PFSK-1 (cell line): ENCODE data around the gene RBFOX1.

ENCODE experiments used
- FOXP2 ChIP-seq: optimal IDR thresholded peaks from 2 replicates; pipeline ENCODE3; 2011; ENCODE audit warnings: borderline replicate concordance, control low read depth, inconsistent platforms; ENCODE audit not compliant: insufficient read depth; ENCODE audit errors: extremely low read length, extremely low read depth
- POLR2AphosphoS5 ChIP-seq: IDR thresholded peaks from 2 replicates; pipeline ENCODE4 v1.6.1; 2012; ENCODE audit warnings: low read depth, mild to moderate bottlenecking, control low read depth, low read length, moderate library complexity
- REST ChIP-seq, 2 experiments: IDR thresholded peaks; 2 replicates each; pipeline versions ENCODE4 v1.6.1 to v1.8.0; 2011 to 2012; ENCODE audit warnings: low read depth in 2 of 2, low read length in 2 of 2, control low read depth in 1 of 2, inconsistent platforms in 1 of 2, mild to moderate bottlenecking in 1 of 2, moderate library complexity in 1 of 2; ENCODE audit not compliant: insufficient read depth in 1 of 2
- SIN3A ChIP-seq: IDR thresholded peaks from 2 replicates; pipeline ENCODE4 v1.6.1; 2012; ENCODE audit warnings: mild to moderate bottlenecking, low read length, moderate library complexity, borderline replicate concordance; ENCODE audit not compliant: insufficient read depth
- TAF1 ChIP-seq: IDR thresholded peaks from 2 replicates; pipeline ENCODE4 v1.6.1; 2012; ENCODE audit warnings: low read length, control low read depth, borderline replicate concordance; ENCODE audit not compliant: insufficient read depth

Gene RBFOX1

GRCh38 chr16:7342598-7342997 lies 10.0 kb downstream of the RBFOX1 start:
- TF ChIP-seq REST (IDR thresholded peaks at IDR 0.05; ENCODE audit: insufficient read depth in 1 of 2, low read depth in 2 of 2, low read length in 2 of 2) (no peak), FOXP2 (no peak), POLR2AphosphoS5 (no peak), TAF1 (no peak), SIN3A (no peak)

GRCh38 chr16:7343243-7343642 lies 10.6 kb downstream of the RBFOX1 start:
- TF ChIP-seq REST (IDR thresholded peaks at IDR 0.05; ENCODE audit: insufficient read depth in 1 of 2, low read depth in 2 of 2, low read length in 2 of 2) (no peak), POLR2AphosphoS5 (no peak), SIN3A (no peak), FOXP2 (no peak), TAF1 (no peak)

- TF ChIP-seq FOXP2 (no peak), TAF1 (no peak), POLR2AphosphoS5 (no peak), REST (IDR thresholded peaks at IDR 0.05; ENCODE audit: insufficient read depth in 1 of 2, low read depth in 2 of 2, low read length in 2 of 2) (no peak), SIN3A (no peak)
These were observed 12.5 kb downstream of the RBFOX1 start for GRCh38 chr16:7344830-7345780.

DNA sequence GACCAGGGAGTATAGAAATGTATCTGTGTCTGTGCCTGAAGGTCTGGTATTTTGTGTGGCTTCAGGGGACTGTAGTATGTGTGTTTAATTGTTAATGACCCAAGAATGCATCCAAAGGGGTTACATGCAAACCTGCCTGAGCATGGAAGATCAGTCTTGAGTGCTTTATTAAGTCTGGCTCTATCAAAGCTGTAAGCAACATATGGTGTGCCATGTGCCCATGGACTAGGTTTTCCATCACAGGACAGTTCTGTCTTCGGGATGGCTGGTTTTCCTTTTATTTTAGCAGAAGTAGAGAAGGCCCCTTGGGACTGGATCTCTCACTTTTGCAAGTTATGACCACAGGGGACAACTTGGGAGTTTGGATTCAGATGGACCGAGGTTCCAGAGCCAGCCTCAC lies 18.2 kb downstream of the RBFOX1 start:
- TF ChIP-seq FOXP2 = no peak
- TF ChIP-seq POLR2AphosphoS5 = no peak
- TF ChIP-seq REST (IDR thresholded peaks at IDR 0.05; ENCODE audit: insufficient read depth in 1 of 2, low read depth in 2 of 2, low read length in 2 of 2) = no peak
- no peak for TF ChIP-seq TAF1
- TF ChIP-seq SIN3A = no peak
